AG04450 (cell line): ENCODE data around the gene CTBP1. TPM values are rescaled to one million over a fixed set of nuclear protein-coding genes. Genes with fewer than 3 reads are reported as not detected.

ENCODE experiments used
- CTCF ChIA-PET: fragments of 300-600, 350-600 bp; formaldehyde crosslinking; extraction: SDS; loops from one replicate; lab custom pipeline; 2022; ENCODE audit warnings: antibody characterized with exemption, inconsistent platforms; lab: Charles Lee
- POLR2A ChIA-PET: fragments of 350-600 bp; formaldehyde crosslinking; extraction: SDS; loops from one replicate; lab custom pipeline; 2021; ENCODE audit warnings: antibody characterized with exemption, inconsistent platforms; lab: Yijun Ruan, JAX
- DNase-seq: peaks from one replicate; pipeline ENCODE4 v3.0.0-alpha.2; 2011; ENCODE audit warnings: low read depth, low spot score
- H3K27ac ChIP-seq: one replicate; pipeline ENCODE4 v1.5.1; 2012; ENCODE audit warnings: low read depth, low read length, control low read depth
- H3K27me3 ChIP-seq: one replicate; pipeline ENCODE4 v1.6.0; 2012; ENCODE audit warnings: low read length; ENCODE audit not compliant: control insufficient read depth, insufficient read depth
- H3K4me3 ChIP-seq: 2 replicates; pipeline ENCODE4 v1.5.1; 2011; ENCODE audit warnings: mild to moderate bottlenecking, low read depth, low read length, control low read depth
- H3K9me3 ChIP-seq: 2 replicates; pipeline ENCODE4 v1.5.1; 2012; ENCODE audit warnings: low read length; ENCODE audit not compliant: control insufficient read depth, insufficient read depth
- polyA plus RNA-seq: library from polyadenylated mRNA; depleted of rRNA; stranded (reverse); fragments of >200 nt; gene quantifications from 2 replicates; pipeline ENCODE4 v1.2.3, GENCODE V29; 2011
- TF ChIP-seq, protein P1 (sequence below): IDR thresholded peaks from 2 replicates; pipeline ENCODE4 v1.5.1; 2011; ENCODE audit warnings: low read depth, low read length, control low read depth, inconsistent platforms

The CTBP1 gene
- polyA plus RNA-seq, 1 experiment: 72.6 TPM

DNA sequence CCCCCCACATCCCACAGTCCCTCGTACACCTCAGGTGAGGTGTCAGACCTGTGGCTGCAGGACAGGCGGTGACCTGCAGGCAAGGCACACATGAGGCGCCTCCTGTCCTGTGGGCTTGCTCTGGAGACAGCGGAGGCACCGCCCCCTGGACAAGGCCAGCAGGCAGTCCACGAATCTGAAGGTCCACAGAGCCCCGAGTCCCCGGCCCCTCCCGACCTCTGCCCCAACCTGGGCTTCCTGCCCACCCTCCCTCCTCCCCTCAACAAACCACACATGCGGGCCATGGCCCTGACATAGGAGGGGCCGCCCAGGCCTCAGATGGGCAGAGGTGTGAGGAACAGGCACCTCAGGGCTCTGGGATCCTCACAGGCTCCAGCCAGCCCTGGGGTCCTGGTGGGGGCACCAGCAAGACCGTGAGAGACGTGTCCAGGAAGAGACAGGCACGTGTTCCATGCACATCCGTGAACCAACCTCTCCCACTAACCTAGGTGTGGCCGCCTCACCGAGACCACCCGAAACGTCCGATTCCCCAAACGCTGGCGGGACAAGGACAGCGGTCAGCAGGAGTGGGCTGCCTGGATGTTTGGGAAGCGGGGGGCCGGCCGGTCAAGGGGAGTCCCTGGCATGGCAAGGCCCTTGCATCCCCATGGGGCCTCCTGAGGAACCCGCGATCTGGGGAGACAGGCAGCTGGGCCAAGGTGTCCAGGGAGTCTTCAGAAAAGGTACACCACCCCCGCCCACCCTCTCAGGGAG is 25.8 kb downstream of the CTBP1 start:
- ChIA-PET CTCF (no interaction called here), POLR2A (no interaction called here)
- TF ChIP-seq, protein P1, sequence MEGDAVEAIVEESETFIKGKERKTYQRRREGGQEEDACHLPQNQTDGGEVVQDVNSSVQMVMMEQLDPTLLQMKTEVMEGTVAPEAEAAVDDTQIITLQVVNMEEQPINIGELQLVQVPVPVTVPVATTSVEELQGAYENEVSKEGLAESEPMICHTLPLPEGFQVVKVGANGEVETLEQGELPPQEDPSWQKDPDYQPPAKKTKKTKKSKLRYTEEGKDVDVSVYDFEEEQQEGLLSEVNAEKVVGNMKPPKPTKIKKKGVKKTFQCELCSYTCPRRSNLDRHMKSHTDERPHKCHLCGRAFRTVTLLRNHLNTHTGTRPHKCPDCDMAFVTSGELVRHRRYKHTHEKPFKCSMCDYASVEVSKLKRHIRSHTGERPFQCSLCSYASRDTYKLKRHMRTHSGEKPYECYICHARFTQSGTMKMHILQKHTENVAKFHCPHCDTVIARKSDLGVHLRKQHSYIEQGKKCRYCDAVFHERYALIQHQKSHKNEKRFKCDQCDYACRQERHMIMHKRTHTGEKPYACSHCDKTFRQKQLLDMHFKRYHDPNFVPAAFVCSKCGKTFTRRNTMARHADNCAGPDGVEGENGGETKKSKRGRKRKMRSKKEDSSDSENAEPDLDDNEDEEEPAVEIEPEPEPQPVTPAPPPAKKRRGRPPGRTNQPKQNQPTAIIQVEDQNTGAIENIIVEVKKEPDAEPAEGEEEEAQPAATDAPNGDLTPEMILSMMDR: no peak
- H3K27ac ChIP-seq: no peak overlapping the region
- H3K27me3 ChIP-seq: no peaks in the 10 kb centered on the region
- no peak for DNase-seq
- H3K9me3 ChIP-seq: peaks cover 21% of the 10 kb centered on the region; the same call in 1 of the 2 replicates
- H3K4me3 ChIP-seq: no peak overlapping the region

DNA sequence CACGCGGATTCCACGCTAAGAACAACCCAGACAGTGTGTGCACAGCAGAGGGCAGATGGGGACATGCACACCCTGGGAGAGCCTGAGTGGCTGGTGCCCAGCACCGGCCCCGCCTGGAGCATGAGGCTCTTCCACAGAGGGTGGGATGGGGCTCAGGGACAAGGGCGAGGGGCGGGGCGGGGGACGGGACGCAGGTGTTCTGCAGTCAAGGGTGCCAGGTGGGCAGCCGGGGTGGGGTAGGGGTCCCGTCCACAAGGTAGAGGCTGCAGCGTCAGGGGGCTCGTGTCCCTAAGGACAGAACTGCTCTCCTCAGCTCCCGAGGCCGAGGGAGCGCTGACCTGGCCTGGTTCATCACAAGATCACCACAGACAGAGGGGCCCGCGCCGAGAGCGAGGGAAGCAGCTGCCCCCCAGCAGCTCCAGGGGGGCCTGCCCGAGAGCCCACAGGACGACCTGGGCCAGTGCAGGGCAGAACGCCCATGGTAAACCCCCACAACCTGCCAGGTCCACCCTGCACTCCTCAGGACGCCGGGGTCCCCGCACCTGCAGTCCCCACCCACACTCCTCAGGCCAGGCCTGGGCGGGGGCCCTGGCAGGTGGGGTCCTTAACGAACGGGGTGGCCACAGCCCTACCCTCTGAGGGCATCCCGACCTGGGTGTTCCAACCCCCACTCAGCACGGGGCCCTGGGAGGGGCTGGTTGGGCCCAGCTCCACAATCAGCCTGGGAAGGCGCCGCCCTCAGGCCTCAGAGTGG is 26.7 kb downstream of the CTBP1 start:
- POLR2A ChIA-PET: no interaction called here
- no peak for DNase-seq
- no peaks in the 10 kb centered on the region for H3K27me3 ChIP-seq
- no peak overlapping the region for H3K27ac ChIP-seq
- peaks cover 23% of the 10 kb centered on the region; the same call in 1 of the 2 replicates for H3K9me3 ChIP-seq
- H3K4me3 ChIP-seq: no peak overlapping the region
- CTCF ChIA-PET: no interaction called here
- TF ChIP-seq, protein P1: no peak

DNA sequence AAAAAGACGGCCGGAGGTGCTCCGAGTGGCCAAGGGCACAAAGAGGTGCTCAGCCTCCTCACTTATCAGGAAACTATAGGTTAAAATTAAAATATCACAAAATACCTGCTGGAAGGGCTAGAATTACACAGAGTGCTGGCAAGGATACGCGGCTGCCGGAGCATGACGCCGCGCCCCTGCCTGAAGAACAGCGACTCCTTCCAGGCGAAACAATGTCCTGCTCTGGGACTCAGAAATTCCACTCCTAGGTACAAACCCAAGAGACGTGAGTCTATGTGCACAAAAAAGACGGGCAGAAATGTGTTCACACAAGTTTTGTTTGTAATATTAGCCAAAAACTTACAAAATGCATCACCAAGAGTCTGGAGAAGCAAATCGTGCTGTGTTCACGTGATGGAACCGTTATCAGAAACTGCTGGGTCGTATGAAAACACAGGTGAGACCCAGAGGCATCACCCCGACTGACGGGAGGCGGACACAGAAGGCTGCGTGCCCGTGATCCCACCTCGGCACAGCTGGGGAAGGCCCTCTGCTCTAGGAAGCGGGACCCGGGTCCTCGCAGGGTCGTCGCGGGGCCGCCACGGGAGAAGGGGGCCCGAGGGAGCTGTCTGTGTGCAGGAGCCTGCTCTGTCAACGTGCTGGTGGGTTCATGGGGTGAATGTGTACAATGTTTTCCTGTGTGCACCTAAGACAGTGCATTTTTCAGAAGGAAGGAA is 27.6 kb downstream of the CTBP1 start:
- Histone ChIP-seq H3K27me3 (no peaks in the 10 kb centered on the region), H3K9me3 (peaks cover 28% of the 10 kb centered on the region; the same call in 1 of the 2 replicates), H3K27ac (no peak overlapping the region), H3K4me3 (no peak overlapping the region)
- POLR2A ChIA-PET: no interaction called here
- no peak for DNase-seq
- TF ChIP-seq, protein P1: no peak
- CTCF ChIA-PET: no interaction called here

DNA sequence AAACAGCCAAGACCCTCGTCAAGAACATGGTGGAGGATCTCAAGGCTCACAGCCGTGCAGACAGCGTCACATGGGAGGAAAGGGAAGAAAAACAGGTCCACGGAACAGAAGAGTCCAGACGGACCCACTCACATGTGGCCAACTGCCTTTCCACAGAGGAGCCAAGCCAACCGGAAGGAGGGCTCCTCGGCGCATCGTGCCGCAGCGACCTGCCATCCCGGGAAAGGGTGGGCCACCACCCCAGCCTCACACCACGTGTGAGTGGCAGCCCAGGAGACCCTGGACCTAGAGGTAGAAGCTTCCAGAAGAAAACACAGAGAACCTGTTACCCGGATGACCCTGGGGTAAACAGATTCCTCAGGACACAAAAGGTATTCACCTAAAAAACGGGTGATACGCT is 28.4 kb downstream of the CTBP1 start:
- Histone ChIP-seq H3K27me3 (no peaks in the 10 kb centered on the region), H3K4me3 (no peak overlapping the region), H3K27ac (no peak overlapping the region), H3K9me3 (peaks cover 28% of the 10 kb centered on the region; the same call in 1 of the 2 replicates)
- ChIA-PET POLR2A (no interaction called here), CTCF (no interaction called here)
- TF ChIP-seq, protein P1: no peak
- no peak for DNase-seq
